GM18505 (cell line): Measurements from ENCODE around the gene AHNAK.

Experiments
- ATAC-seq: cut with Tn5 transposase; IDR thresholded peaks from one replicate; pipeline ENCODE4 v1.9.1; 2021; ENCODE audit not compliant: unreplicated experiment
- POLR2A ChIP-seq: IDR thresholded peaks from 4 replicates; pipeline ENCODE4 v1.6.1; 2011; ENCODE audit warnings: borderline replicate concordance; ENCODE audit not compliant: insufficient read depth, insufficient read length; ENCODE audit errors: extremely low read depth

The AHNAK gene

GRCh38 chr11:62538470-62539237 lies 8.0 kb downstream of the AHNAK start:
- no peak for ATAC-seq
- TF ChIP-seq POLR2A = no peak

- TF ChIP-seq POLR2A = no peak
- ATAC-seq = no peak
These were observed 10.2 kb downstream of the AHNAK start for GRCh38 chr11:62536301-62536957.

GRCh38 chr11:62535802-62536201 lies 10.8 kb downstream of the AHNAK start:
- no peak for TF ChIP-seq POLR2A
- no peak for ATAC-seq

- no peak for ATAC-seq
- TF ChIP-seq POLR2A = no peak
These were observed 11.6 kb downstream of the AHNAK start for GRCh38 chr11:62534779-62535545.

GRCh38 chr11:62532096-62532495 lies 14.5 kb downstream of the AHNAK start:
- ATAC-seq = no peak
- TF ChIP-seq POLR2A = no peak

GRCh38 chr11:62516736-62517371 lies 29.8 kb downstream of the AHNAK start:
- ATAC-seq = no peak
- no peak for TF ChIP-seq POLR2A

- no peak for ATAC-seq
- TF ChIP-seq POLR2A = no peak
These were observed 32.5 kb downstream of the AHNAK start for GRCh38 chr11:62514151-62514550.

- TF ChIP-seq POLR2A = no peak
- ATAC-seq = no peak
These were observed 33.0 kb downstream of the AHNAK start for GRCh38 chr11:62513626-62514025.

- no peak for ATAC-seq
These were observed 33.6 kb downstream of the AHNAK start for GRCh38 chr11:62512961-62513360.

GRCh38 chr11:62508336-62509058 lies 38.1 kb downstream of the AHNAK start:
- ATAC-seq = no peak
- TF ChIP-seq POLR2A = no peak

More at GRCh38 chr11:62512961-62513360, 33.6 kb downstream of the AHNAK start:
- TF ChIP-seq POLR2A = no peak

GRCh38 chr11:62507125-62507422 lies 39.5 kb downstream of the AHNAK start:
- no peak for TF ChIP-seq POLR2A
- ATAC-seq = no peak

GRCh38 chr11:62506413-62507124 lies 40.0 kb downstream of the AHNAK start:
- ATAC-seq = no peak
- no peak for TF ChIP-seq POLR2A
